Activated naive CD4-positive, alpha-beta T cell (primary cell): ENCODE measurements around the gene ZNF714.

ENCODE experiments used
- DNase-seq, 4 experiments: peaks; one replicate each; lab custom pipeline; 2025; lab: John Stamatoyannopoulos, UW

The ZNF714 gene

DNA sequence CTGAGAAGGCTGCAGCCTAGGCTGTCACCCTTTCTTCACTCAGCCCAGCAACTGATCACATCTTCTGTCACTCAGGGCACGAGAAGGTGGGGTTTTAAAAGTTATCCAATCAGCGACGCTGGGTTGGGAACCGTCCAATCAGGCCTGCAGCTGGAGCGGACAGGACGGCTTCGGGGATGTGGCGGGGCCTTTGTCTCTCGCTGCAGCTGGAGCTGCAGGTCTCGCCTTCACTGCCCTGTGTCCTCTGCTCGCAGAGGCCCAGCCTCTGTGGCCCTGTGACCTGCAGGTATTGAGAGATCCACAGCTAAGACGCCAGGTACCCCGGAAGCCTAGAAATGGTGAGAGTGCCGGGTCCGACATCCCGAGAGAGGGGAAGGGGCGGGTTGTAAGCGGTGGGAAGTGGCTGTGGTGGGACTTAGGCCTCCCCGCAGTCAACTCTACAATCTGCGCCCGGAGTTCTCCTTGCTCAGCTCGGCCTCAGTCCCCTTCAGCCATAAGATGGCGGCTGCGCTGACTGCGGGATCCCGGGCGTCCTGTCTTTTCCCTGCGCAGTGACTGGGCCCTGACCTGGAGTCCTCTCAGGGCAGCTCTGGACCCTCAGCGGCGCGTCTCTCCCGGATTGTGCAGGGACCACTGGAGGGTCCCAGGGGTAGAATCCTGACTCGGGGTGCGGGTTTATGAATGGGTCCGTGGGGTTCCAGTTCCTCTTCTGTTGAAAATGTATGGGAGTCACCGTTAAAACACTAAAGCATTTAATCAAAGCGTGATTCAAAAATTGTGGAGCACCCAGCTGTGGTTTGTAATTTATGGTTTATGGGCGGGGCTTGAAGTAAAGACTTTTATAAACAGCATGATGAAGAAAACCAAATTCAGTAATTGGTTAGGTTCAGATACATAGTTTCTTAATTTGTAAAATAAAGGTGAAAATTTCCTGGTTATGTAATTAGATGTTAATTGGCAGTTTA is at the start of gene ZNF714:
Gene ZNF714 (plus strand): TSS at position 193 of the 965 bp plus-strand sequence. CDS start 16,066 bp downstream, outside the sequence.
- DNase-seq, result peak; percentile 19 to 55 (median 42)

DNA sequence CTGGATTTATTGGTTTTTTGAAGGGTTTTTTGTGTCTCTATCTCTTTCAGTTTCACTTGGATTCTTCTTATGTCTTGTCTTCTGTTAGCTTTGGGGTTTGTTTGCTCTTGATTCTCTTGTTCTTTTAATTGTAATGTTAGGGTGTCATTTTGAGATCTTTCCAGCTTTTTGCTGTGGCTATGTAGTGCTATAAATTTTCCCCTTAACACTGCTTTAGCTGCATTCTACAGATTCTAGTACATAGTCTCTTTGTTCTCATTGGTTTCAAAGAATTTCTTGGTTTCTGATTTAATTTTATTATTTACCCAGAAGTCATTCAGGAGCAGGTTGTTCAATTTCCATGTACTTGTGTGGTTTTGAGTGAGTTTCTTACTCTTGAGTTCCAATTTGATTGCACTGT is 37.0 kb upstream of the ZNF714 start:
- DNase-seq, result no peak

- DNase-seq, result no peak
Measured at GRCh38 chr19:21046489-21046888, 35.5 kb upstream of the ZNF714 start.

GRCh38 chr19:21047716-21048115 is 34.3 kb upstream of the ZNF714 start:
- no peak for DNase-seq

DNA sequence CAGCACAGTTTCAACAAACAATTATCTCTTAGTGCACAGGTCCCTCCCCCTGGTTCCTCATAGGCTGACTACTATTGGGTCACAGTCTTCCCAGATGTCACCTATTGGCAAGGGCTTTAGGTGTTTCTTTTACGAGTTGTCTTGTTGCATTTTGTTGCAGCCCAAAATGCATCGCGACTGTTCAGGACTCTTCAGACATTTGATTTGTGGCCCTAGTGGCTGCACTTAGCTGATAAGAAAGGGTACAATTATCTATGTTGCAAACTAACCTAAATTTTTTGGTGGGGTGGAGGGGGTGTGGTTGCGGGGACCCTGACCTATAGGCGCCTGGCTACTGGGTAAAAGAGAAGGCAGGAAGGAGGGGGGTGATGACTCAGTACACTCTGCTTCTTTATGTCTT is 29.1 kb upstream of the ZNF714 start:
- no peak for DNase-seq

- DNase-seq, result no peak
Measured at GRCh38 chr19:21065336-21065735, 16.7 kb upstream of the ZNF714 start.

DNA sequence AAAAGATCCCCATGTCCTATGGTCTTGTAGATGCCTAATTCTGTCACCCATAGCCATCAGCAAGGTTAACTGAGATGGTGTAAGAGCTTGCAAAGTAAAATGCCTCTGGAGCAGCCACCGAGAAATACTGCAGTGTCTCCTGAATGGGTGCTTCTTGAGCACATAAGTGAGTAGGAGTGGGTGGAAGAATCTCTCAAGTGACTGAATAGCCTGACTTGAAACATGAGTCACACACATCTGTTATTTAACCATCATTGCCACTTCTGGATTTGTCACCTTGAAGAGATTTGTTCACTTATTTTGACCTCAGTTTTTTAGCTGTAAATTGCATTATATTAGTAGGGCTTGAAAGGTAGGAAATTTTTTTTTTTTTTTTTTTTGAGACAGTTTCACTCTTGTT is 2.3 kb downstream of the ZNF714 start:
- DNase-seq, result no peak

- DNase-seq, result no peak
Measured at GRCh38 chr19:21087871-21088270, 5.9 kb downstream of the ZNF714 start.

DNA sequence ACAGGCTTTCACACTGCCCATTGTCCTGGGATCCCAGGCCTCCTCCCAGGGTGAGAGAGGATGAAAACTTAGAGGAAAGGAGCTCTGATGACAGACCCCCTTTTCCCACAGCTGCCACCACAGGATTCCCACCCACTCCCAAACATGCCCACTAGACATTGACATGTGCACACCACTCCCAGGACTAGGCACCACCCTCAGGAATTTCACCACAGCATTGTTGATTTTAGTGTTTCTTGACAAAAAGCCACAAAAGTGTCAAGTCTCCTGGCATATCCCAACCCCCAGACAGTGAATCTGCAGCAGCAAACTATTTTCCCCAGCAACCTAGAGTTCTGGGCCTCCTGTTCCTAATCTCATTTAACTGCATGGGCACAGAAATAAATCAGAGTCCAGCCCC is 10.1 kb downstream of the ZNF714 start:
- DNase-seq, result no peak

DNA sequence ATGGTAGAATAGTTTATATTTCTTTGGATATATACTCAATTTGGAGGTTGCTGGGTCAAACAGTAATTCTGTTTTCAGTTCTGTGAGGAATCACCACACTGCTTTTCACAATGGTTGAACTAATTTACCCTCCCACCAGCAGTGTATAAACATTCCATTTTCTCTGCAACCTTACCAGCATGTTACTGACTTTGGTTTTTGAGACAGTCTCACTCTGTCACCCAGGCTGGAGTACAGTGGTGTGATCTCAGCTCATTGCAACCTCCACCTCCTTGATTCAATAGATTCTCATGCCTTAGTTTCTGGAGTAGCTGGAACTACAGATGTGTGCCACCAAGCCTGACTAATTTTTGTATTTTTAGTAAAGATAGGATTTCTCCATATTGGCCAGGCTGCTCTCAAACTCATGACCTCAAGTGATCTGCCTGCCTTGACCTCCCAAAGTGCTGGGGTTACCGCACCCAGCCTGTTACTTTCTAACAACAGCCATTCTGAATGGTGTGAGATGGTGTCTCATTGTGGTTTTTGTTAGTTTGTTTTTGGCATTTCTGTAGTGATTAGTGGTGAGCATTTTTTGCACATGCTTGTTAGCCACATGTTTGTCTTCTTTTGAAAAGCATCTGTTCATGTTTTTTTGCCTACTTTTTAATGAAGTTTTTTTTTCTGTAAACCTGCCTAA is 12.5 kb downstream of the ZNF714 start:
- no peak for DNase-seq

GRCh38 chr19:21098291-21098690 is 16.3 kb downstream of the ZNF714 start:
- DNase-seq, result no peak

DNA sequence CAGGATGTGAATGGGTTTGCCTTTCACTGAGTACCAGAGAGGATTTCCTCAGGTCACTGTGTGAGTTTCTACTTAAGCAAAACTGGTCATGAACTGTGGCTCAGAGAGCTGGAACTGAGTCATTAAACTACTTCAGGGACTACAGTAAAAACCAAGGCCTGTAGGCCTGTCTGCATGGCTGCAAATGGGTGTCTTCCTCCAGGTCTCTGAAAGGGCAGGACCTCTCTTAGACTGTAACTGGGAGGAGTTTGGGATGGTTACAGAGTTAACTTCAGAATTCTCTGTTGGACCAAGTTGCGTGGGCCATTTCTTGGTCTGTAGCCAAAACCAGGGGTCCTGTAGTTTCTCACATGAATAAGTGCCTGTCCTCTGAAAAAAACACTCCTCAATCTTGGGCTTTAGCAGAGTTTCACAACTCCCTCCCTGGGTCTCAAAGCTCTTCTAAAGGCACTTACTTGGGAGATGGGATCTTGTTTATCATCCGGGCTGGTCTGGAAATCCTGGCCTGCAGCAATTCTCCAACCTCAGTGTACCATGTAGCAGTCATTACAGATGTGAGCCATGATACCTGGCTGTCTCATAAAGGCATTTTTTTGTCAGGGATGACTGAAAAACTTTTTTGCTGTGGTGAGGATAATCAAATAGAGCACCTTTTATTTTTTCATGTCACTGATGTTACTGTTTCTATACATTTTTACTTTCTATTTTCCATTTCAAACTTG is 19.7 kb downstream of the ZNF714 start:
- DNase-seq, result no peak

GRCh38 chr19:21109116-21109515 is 27.1 kb downstream of the ZNF714 start:
- no peak for DNase-seq

GRCh38 chr19:21110183-21110582 is 28.2 kb downstream of the ZNF714 start:
- no peak for DNase-seq

GRCh38 chr19:21115430-21115829 is 33.4 kb downstream of the ZNF714 start:
- DNase-seq, result no peak

DNA sequence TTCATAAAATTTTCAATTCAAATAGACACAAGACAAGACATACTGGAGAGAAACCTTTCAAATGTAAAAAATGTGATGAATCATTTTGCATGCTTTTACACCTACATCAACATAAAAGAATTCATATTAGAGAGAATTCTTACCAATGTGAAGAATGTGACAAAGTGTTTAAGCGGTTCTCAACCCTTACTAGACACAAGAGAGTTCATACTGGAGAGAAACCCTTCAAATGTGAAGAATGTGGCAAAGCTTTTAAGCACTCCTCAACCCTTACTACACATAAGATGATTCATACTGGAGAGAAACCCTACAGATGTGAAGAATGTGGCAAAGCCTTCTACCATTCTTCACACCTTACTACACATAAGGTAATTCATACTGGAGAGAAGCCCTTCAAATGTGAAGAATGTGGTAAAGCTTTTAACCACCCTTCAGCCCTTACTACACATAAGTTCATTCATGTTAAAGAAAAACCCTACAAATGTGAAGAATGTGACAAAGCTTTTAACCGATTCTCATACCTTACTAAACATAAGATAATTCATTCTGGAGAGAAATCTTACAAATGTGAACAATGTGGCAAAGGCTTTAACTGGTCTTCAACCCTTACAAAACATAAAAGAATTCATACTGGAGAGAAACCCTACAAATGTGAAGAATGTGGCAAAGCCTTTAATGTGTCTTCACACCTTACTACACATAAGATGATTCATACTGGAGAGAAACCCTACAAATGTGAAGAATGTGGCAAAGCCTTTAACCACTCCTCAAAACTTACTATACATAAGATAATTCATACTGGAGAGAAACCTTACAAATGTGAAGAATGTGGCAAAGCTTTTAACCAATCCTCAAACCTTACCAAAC is 35.3 kb downstream of the ZNF714 start:
- no peak for DNase-seq

DNA sequence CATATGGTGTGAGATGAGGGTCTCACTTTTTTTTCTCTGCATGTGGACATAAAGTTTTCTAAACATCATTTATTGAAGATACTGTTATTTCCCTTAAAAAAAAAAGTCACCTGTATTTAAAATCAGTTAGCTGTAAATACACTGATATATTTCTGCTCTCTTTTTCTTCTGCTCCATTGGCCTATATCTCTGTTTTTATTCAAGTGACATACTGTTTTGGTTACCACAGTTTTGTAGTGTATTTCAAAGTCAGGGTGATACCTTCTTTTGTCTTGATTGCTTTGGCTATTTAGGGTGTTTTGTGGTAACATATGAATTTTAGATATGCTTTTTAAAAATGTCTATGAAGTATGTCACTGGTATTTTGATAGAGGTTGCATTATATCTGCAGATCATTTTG is 44.1 kb downstream of the ZNF714 start:
- DNase-seq, result no peak

- DNase-seq, result no peak
Measured at GRCh38 chr19:21127001-21127400, 45.0 kb downstream of the ZNF714 start.

DNA sequence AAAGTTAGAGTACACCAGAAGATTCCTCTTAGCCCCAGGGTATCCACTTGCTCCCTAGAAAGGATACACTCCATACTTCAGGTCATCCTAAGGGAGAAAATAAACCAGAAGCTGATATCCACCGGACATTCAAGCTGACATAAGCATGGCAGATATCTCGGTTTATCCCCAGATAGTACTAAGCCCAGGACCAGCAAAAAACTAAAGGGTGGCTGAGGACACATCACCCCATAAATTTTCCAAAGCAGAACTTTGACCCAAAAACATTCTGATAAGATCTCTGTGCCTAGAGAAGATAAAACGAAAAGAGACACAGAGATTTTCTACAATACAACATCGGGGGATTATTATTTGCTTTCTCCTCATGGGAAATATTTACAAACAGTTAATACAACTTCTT is 45.9 kb downstream of the ZNF714 start:
- no peak for DNase-seq

GRCh38 chr19:21128901-21129698 is 47.1 kb downstream of the ZNF714 start:
- no peak for DNase-seq
